GM21515 (cell line): Measurements from ENCODE around the gene CT47A1.
"Not testable (repeated sequence)": the region's sequence is repeated elsewhere in the genome, so short reads cannot be mapped to it uniquely, and the experiment has no call there.

Source experiments
- ATAC-seq: cut with Tn5 transposase; IDR thresholded peaks from one replicate; pipeline ENCODE4 v1.9.1; 2021; ENCODE audit not compliant: unreplicated experiment

CT47A1 gene

GRCh38 chrX:120985660-120986059 lies at the start of gene CT47A1:
Gene CT47A1 (minus strand): TSS chrX:120985760. CDS start chrX:120985529, 231 bp downstream.
- not testable (repeated sequence) for ATAC-seq

GRCh38 chrX:121032531-121032930 lies 47.0 kb upstream of the CT47A1 start:
- no peak for ATAC-seq

DNA sequence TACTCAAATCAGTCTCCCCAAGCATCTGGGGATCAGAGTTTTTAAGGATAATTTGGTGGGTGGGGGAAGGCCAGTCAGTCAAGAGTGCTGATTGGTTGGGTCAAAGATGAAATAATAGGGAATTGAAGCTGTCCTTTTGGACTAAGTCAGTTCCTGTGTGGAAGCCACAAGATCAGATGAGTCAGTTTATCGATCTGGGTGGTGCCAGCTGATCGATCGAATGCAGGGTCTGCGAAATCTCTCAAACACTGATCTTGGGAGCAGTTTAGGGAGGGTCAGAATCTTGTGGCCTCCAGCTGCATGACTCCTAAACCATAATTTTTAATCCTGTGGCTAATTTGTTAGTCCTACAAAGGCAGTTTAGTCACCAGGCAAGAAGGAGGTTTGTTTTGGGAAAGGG lies 44.5 kb upstream of the CT47A1 start:
- no peak for ATAC-seq

DNA sequence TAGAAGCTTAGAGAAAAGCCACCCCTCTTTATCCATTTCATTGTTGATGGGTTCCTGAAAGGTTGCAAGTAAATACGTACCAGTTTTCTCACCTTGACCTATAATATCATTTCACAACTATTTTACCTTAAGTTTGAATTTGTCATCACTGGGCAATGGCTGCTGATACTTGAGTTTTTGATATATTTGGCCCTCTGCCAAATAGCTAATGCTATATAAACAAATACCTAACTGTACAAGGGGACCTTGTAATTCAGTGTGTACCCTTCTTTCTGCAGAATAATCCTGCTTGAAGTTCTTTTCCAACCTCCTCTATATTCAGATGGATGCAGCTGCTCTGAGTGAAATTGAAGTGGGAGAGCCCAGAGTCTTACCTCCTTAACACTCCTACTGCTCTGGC lies 42.9 kb upstream of the CT47A1 start:
- ATAC-seq = no peak

DNA sequence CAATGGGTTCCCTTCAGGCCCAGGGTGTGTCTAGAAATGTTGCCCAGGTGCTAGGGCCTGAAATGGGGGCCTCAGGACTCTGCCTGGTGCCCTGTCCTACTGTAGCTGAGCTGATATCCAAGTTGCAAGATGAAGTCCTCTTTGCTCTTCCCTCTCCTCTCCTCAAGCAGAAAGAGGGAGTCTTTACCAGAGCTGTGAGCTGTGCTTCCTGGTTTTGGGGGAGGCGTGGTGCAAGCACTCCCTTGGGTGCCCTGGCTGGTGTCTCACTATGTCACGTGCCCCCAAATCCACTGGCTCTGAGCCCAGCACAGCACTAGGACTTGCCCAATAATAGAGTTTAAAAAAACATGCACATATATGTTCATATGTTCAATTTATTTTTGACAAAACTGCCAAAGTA lies 29.3 kb upstream of the CT47A1 start:
- no peak for ATAC-seq

GRCh38 chrX:121013897-121014455 lies 28.4 kb upstream of the CT47A1 start:
- ATAC-seq = no peak

- ATAC-seq = no peak
These were observed 25.7 kb upstream of the CT47A1 start for GRCh38 chrX:121011254-121011653.

- no peak for ATAC-seq
These were observed 24.7 kb upstream of the CT47A1 start for GRCh38 chrX:121010218-121010617.

GRCh38 chrX:121009764-121010163 lies 24.2 kb upstream of the CT47A1 start:
- ATAC-seq = no peak

DNA sequence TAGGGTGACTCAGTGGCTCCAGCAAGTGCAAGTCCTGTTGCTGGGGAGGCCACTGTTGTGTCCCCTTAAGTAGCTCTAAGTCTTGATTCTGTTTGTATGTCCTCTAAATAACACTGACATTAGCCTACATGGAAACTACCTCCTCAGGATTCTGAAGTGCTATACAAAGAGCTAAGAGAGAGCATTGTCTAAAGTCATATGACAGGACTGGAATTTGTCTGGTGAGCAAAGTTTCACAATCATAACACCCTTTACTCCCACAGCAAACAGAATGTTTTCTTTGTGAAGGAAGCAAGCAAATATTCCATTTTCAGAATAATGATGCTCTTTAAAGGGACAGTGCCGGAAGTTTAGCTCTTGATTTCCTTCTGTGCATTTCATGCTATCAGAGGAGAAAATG lies 23.4 kb upstream of the CT47A1 start:
- no peak for ATAC-seq

DNA sequence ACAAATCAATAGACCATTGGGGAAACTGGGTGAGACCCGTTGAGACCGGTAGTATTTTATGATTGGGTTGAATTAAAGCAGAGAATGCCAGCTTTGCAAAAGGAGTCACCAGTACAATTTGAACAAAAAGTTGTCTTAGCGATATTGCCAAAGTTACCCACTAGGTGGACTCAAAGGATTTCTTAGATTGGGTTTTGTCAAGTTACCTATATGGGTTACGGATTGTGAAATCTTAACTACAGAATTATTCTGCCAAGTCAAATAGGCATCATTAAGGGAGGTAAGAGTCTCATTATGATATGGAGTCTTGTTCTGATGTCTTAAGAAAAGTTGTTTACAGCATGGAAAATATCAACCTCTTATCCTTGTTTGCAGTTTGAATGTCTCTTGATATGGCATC lies 15.0 kb upstream of the CT47A1 start:
- no peak for ATAC-seq

GRCh38 chrX:120999413-120999812 lies 13.9 kb upstream of the CT47A1 start:
- ATAC-seq = peak; percentile 55

GRCh38 chrX:120956500-120956899 lies 29.1 kb downstream of the CT47A1 start, which contains the start of gene CT47A7:
Gene CT47A7 (minus strand): TSS chrX:120956600. CDS start chrX:120956345, 255 bp downstream.
- ATAC-seq = not testable (repeated sequence)
